Brain microvascular endothelial cell (primary cell): ENCODE results near the gene AP1M2.

Experiments
- DNase-seq: peaks from one replicate; pipeline ENCODE4 v3.0.0-alpha.2; 2020
- H3K27ac ChIP-seq: fragments of 250-450 bp; sonication (Bioruptor Pico); 2 replicates; pipeline ENCODE4 v1.5.1; 2020; ENCODE audit warnings: mild to moderate bottlenecking, moderate library complexity
- H3K27me3 ChIP-seq: fragments of 250-450 bp; sonication (Bioruptor Pico); replicated peaks from 2 replicates; pipeline ENCODE4 v1.5.1; 2020; ENCODE audit warnings: mild to moderate bottlenecking
- H3K36me3 ChIP-seq: fragments of 250-450 bp; sonication (Bioruptor Pico); replicated peaks from 2 replicates; pipeline ENCODE4 v1.5.1; 2020; ENCODE audit warnings: mild to moderate bottlenecking
- H3K4me3 ChIP-seq: 2 replicates; pipeline ENCODE4 v1.5.1; 2011; ENCODE audit warnings: low read depth, mild to moderate bottlenecking, control low read depth, low read length, moderate library complexity
- in situ Hi-C: cut with HindIII; loops from 2 replicates; pipeline ENCODE4 v1.10.0; 2017; ENCODE audit warnings: low sequenced_read_pairs, low pct_ligation_motif_present
- TF ChIP-seq, protein P1 (sequence below): IDR thresholded peaks from 2 replicates; pipeline ENCODE4 v1.5.1; 2011; ENCODE audit warnings: low read depth, mild to moderate bottlenecking, moderate library complexity, low read length, control low read depth, inconsistent platforms; ENCODE audit errors: missing control alignments

The AP1M2 gene

DNA sequence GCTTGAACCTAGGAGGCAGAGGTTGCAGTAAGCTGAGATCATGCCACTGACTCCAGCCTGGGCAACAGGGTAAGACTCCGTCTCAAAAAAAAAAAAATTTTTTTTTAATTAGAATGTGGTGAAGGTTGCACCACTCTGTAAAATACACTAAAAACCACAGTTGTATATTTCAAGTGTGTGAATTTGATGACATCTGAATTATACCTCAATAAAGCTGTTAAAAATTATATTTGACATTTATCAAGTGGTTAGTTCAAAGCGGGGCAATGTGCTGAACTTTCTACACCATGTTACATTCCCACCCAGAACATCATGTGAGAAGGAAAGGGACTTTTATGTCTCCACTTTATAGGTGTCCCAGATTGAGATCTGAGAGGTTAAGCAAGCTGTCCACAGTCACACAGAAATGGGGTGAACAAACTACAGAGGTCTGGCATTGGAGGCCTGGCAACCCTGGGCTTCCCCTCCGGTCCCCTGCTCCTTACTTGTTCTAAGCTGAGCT lies 63.9 kb downstream of the AP1M2 start:
- no peak overlapping the region for H3K4me3 ChIP-seq
- H3K27ac ChIP-seq: no peak overlapping the region
- TF ChIP-seq, protein P1, sequence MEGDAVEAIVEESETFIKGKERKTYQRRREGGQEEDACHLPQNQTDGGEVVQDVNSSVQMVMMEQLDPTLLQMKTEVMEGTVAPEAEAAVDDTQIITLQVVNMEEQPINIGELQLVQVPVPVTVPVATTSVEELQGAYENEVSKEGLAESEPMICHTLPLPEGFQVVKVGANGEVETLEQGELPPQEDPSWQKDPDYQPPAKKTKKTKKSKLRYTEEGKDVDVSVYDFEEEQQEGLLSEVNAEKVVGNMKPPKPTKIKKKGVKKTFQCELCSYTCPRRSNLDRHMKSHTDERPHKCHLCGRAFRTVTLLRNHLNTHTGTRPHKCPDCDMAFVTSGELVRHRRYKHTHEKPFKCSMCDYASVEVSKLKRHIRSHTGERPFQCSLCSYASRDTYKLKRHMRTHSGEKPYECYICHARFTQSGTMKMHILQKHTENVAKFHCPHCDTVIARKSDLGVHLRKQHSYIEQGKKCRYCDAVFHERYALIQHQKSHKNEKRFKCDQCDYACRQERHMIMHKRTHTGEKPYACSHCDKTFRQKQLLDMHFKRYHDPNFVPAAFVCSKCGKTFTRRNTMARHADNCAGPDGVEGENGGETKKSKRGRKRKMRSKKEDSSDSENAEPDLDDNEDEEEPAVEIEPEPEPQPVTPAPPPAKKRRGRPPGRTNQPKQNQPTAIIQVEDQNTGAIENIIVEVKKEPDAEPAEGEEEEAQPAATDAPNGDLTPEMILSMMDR: no peak
- peaks cover 4% of the 10 kb centered on the region for H3K27me3 ChIP-seq
- in situ Hi-C loops: no loop called here
- no peaks in the 10 kb centered on the region for H3K36me3 ChIP-seq
- no peak for DNase-seq
